HepG2 (cell line): ENCODE results near the gene FANCL. TPM values are rescaled to one million over a fixed set of nuclear protein-coding genes. Genes with fewer than 3 reads are reported as not detected.
A peak's percentile ranks its signal among the peaks of the same experiment; 100 is the strongest.

Source experiments
- ARID5B ChIP-seq: IDR thresholded peaks from 2 replicates; pipeline ENCODE4 v1.4.0; 2020; ENCODE audit warnings: mild to moderate bottlenecking, missing genetic modification reagents
- DNMT3B ChIP-seq: conservative IDR thresholded peaks from 2 replicates; pipeline ENCODE4 v1.6.1; 2016; ENCODE audit warnings: missing biosample characterization, control low read depth
- ESRRA ChIP-seq: sonication (generic); formaldehyde crosslinking; IDR thresholded peaks from 2 replicates; pipeline ENCODE4 v1.5.1; 2020; ENCODE audit warnings: mild to moderate bottlenecking, low read depth, missing genetic modification reagents
- IRF2 ChIP-seq: IDR thresholded peaks from 2 replicates; pipeline ENCODE4 v1.6.1; 2018; ENCODE audit warnings: missing genetic modification reagents, missing compliant biosample characterization
- JUN ChIP-seq: sonication (generic); formaldehyde crosslinking; IDR thresholded peaks from 2 replicates; pipeline ENCODE4 v1.4.0; 2020; ENCODE audit warnings: mild to moderate bottlenecking, missing genetic modification reagents
- KDM5B ChIP-seq: sonication (generic); formaldehyde crosslinking; IDR thresholded peaks from 2 replicates; pipeline ENCODE4 v1.4.0; 2020; ENCODE audit warnings: missing genetic modification reagents, mild to moderate bottlenecking, borderline replicate concordance
- KDM6A ChIP-seq: IDR thresholded peaks from 2 replicates; pipeline ENCODE4 v1.6.1; 2016; ENCODE audit warnings: low read depth
- MTF2 ChIP-seq: sonication (generic); formaldehyde crosslinking; IDR thresholded peaks from 2 replicates; pipeline ENCODE4 v1.5.0; 2020; ENCODE audit warnings: missing genetic modification reagents, borderline replicate concordance
- PAWR ChIP-seq: sonication (generic); formaldehyde crosslinking; IDR thresholded peaks from 2 replicates; pipeline ENCODE4 v1.4.0; 2020; ENCODE audit warnings: missing genetic modification reagents, mild to moderate bottlenecking, borderline replicate concordance
- RFX1 ChIP-seq: fragments of 450-650 bp; IDR thresholded peaks from 2 replicates; pipeline ENCODE4 v1.6.1; 2017
- RNF2 ChIP-seq: fragments of 450-650 bp; conservative IDR thresholded peaks from 2 replicates; pipeline ENCODE4 v1.6.1; 2016; ENCODE audit warnings: low read depth
- SMC3 ChIP-seq: IDR thresholded peaks from 2 replicates; pipeline ENCODE4 v1.6.1; 2011; ENCODE audit warnings: low read length, improper control_type of control experiment
- SMYD3 ChIP-seq: sonication (generic); formaldehyde crosslinking; IDR thresholded peaks from 2 replicates; pipeline ENCODE4 v1.8.1; 2023; ENCODE audit warnings: mild to moderate bottlenecking, missing genetic modification reagents
- SRY ChIP-seq: sonication (generic); formaldehyde crosslinking; IDR thresholded peaks from 2 replicates; pipeline ENCODE4 v1.8.0; 2022; ENCODE audit warnings: mild to moderate bottlenecking, missing genetic modification reagents
- ZBTB3 ChIP-seq: sonication (generic); formaldehyde crosslinking; IDR thresholded peaks from 2 replicates; pipeline ENCODE4 v1.4.0; 2020; ENCODE audit warnings: low read depth, mild to moderate bottlenecking, moderate library complexity, missing genetic modification reagents, borderline replicate concordance
- ZFY ChIP-seq: sonication (generic); formaldehyde crosslinking; IDR thresholded peaks from 2 replicates; pipeline ENCODE4 v1.4.0; 2020; ENCODE audit warnings: missing genetic modification reagents
- ZNF343 ChIP-seq: sonication (generic); formaldehyde crosslinking; IDR thresholded peaks from 2 replicates; pipeline ENCODE4 v1.4.0; 2020; ENCODE audit warnings: mild to moderate bottlenecking, missing genetic modification reagents
- ZNF468 ChIP-seq: sonication (generic); formaldehyde crosslinking; IDR thresholded peaks from 2 replicates; pipeline ENCODE4 v1.8.0; 2022; ENCODE audit warnings: mild to moderate bottlenecking, moderate library complexity, missing genetic modification reagents
- ZNF605 ChIP-seq: sonication (generic); formaldehyde crosslinking; IDR thresholded peaks from 2 replicates; pipeline ENCODE4 v1.8.0; 2022; ENCODE audit warnings: mild to moderate bottlenecking, missing genetic modification reagents
- ZSCAN29 ChIP-seq: sonication (generic); formaldehyde crosslinking; conservative IDR thresholded peaks from 2 replicates; pipeline ENCODE4 v1.4.0; 2020; ENCODE audit warnings: mild to moderate bottlenecking, missing genetic modification reagents
- polyA plus RNA-seq, 8 experiments: library from polyadenylated mRNA; depleted of rRNA in 3 of 8; stranded (reverse) in 7 of 8; unstranded in 1 of 8; fragments of >200 nt; fragmentation: Illumina TruSeq in 4 of 8; extraction: Trizol in 4 of 8; gene quantifications; 2 replicates each; pipeline versions ENCODE4 v1.2.1 to v1.2.3, GENCODE V29; 2011 to 2016; ENCODE audit warnings: low read depth in 4 of 8, missing spikeins in 1 of 8, mixed read lengths in 1 of 8; ENCODE audit not compliant: insufficient read depth in 1 of 8
- total RNA-seq, 5 experiments: library from RNA; depleted of rRNA; stranded (reverse); fragments of >200 nt; fragmentation: Illumina TruSeq; extraction: Trizol; gene quantifications; 2 replicates each; pipeline ENCODE4 v1.2.3, GENCODE V29; 2016; ENCODE audit warnings: low read depth in 1 of 5
- TF ChIP-seq, protein P1 (sequence below): sonication (generic); formaldehyde crosslinking; IDR thresholded peaks from 2 replicates; pipeline ENCODE4 v1.4.0; 2020; ENCODE audit warnings: mild to moderate bottlenecking, missing genetic modification reagents, borderline replicate concordance

The FANCL gene
- total and polyA plus RNA-seq, 2 of the 13 experiments (the other 11 are each of a cell fraction or from before 2014, with no cell fraction given), result 40.7 to 66.8 TPM

DNA sequence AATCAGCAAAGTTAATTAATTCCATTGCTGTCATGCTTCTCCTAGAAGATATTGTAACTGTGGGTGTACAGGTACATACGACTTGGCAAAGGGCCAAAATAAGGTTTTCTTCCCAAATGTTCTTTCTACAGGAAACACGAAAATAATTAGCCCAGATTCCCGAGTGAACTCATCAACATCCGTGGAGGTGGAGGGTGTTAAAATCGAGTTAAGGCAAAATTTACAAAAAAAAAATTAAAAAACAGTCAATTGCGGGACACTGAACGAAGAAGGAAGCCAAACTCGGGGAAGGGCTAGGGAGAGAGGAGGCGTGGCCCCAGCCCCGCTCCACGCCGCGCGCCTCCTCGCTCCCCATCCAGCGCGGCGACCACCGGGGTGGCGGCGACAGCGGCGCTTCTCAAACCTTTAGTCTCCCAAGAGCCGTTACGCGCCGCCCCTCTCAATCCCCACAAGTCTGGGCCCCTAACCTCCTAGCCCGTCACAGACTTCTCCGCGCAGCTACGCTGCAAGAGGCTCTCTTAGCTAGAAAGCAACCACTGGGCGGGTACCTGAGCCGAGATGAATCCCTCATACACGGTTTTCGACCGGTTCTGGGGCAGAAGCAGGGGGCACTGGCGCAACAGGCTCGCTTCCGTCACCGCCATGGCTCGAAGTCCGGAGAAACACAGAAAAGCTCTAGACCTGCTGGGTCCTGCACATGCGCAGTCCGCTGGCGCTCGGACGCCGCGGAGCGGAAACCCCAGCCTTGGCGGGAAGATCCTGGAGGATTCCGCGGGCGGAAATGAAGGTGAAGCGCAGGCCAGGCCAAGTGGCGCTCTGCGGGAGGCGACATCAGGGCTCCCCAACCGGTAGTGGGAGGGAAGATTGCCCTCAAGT is at the start of gene FANCL (continued):
- TF ChIP-seq ARID5B (CRISPR knock-in tag) (peak; percentile 77), RNF2 (peak; percentile 96), IRF2 (CRISPR knock-in tag) (peak; percentile 77), ZFY (CRISPR knock-in tag) (peak; percentile 89), DNMT3B (CRISPR knock-in tag) (peak; percentile 35), ZNF605 (peak; percentile 100), ZSCAN29 (peak; percentile 76; the same call in 1 of the 2 replicates), SMYD3 (CRISPR knock-in tag) (no peak; the same call in none of the 2 replicates), ZBTB3 (CRISPR knock-in tag) (peak; percentile 92), ESRRA (CRISPR knock-in tag) (peak; percentile 62; the same call in 1 of the 2 replicates), ZNF468 (CRISPR knock-in tag) (no peak), RFX1 (no peak), PAWR (CRISPR knock-in tag) (peak; percentile 93; the same call in 1 of the 2 replicates), ZNF343 (CRISPR knock-in tag) (peak; percentile 96), KDM5B (CRISPR knock-in tag) (peak; percentile 100), KDM6A (no peak), SMC3 (peak; percentile 35; the same call in 1 of the 2 replicates), MTF2 (CRISPR knock-in tag) (peak; percentile 91; the same call in 1 of the 2 replicates), JUN (CRISPR knock-in tag) (peak; percentile 90), SRY (CRISPR knock-in tag) (peak; percentile 97; the same call in 1 of the 2 replicates)
- TF ChIP-seq, protein P1, sequence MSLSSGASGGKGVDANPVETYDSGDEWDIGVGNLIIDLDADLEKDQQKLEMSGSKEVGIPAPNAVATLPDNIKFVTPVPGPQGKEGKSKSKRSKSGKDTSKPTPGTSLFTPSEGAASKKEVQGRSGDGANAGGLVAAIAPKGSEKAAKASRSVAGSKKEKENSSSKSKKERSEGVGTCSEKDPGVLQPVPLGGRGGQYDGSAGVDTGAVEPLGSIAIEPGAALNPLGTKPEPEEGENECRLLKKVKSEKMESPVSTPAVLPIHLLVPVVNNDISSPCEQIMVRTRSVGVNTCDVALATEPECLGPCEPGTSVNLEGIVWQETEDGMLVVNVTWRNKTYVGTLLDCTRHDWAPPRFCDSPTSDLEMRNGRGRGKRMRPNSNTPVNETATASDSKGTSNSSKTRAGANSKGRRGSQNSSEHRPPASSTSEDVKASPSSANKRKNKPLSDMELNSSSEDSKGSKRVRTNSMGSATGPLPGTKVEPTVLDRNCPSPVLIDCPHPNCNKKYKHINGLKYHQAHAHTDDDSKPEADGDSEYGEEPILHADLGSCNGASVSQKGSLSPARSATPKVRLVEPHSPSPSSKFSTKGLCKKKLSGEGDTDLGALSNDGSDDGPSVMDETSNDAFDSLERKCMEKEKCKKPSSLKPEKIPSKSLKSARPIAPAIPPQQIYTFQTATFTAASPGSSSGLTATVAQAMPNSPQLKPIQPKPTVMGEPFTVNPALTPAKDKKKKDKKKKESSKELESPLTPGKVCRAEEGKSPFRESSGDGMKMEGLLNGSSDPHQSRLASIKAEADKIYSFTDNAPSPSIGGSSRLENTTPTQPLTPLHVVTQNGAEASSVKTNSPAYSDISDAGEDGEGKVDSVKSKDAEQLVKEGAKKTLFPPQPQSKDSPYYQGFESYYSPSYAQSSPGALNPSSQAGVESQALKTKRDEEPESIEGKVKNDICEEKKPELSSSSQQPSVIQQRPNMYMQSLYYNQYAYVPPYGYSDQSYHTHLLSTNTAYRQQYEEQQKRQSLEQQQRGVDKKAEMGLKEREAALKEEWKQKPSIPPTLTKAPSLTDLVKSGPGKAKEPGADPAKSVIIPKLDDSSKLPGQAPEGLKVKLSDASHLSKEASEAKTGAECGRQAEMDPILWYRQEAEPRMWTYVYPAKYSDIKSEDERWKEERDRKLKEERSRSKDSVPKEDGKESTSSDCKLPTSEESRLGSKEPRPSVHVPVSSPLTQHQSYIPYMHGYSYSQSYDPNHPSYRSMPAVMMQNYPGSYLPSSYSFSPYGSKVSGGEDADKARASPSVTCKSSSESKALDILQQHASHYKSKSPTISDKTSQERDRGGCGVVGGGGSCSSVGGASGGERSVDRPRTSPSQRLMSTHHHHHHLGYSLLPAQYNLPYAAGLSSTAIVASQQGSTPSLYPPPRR, result no peak; the same call in none of the 2 replicates
